HUES48 (cell line): ENCODE results near the gene P2RY11.

Experiments
- H3K27ac ChIP-seq: one replicate; pipeline ENCODE4 v1.7.0; 2013; ENCODE audit warnings: low read depth, low read length, inconsistent platforms
- H3K27me3 ChIP-seq: 2 replicates; pipeline ENCODE4 v1.6.1; 2013; ENCODE audit warnings: mild to moderate bottlenecking, low read length; ENCODE audit not compliant: control insufficient read depth, insufficient read depth
- H3K36me3 ChIP-seq: 2 replicates; pipeline ENCODE4 v1.6.1; 2013; ENCODE audit warnings: low read length; ENCODE audit not compliant: control insufficient read depth, insufficient read depth
- H3K4me1 ChIP-seq: 2 replicates; pipeline ENCODE4 v1.6.1; 2013; ENCODE audit warnings: mild to moderate bottlenecking, low read length; ENCODE audit not compliant: control insufficient read depth, insufficient read depth
- H3K4me3 ChIP-seq: 2 replicates; pipeline ENCODE4 v1.5.1; 2013; ENCODE audit warnings: mild to moderate bottlenecking, low read depth, low read length
- H3K9ac ChIP-seq: 2 replicates; pipeline ENCODE4 v1.6.1; 2013; ENCODE audit warnings: mild to moderate bottlenecking, low read depth, low read length, moderate library complexity
- H3K9me3 ChIP-seq: 2 replicates; pipeline ENCODE4 v1.6.1; 2013; ENCODE audit warnings: low read length; ENCODE audit not compliant: control insufficient read depth, insufficient read depth

The P2RY11 gene

GRCh38 chr19:10085641-10086590 lies 25.6 kb upstream of the P2RY11 start, which contains the start of gene SHFL:
Gene SHFL (plus strand): TSS chr19:10086317. CDS start chr19:10086428, 111 bp downstream.
- Histone ChIP-seq H3K27me3 (no peaks in the 10 kb centered on the region), H3K4me1 (peaks cover 3% of the 10 kb centered on the region; the same call in 1 of the 2 replicates), H3K9ac (0 out of 2 replicates have a peak within 1 kb of the TSS, but pooled peaks have one; percentile 25), H3K9me3 (no peaks in the 10 kb centered on the region), H3K27ac (no peak within 1 kb of the TSS), H3K36me3 (no peaks in the 10 kb centered on the region), H3K4me3 (peak within 1 kb of the TSS; percentile 86)

GRCh38 chr19:10086591-10087192 lies 24.8 kb upstream of the P2RY11 start:
- Histone ChIP-seq H3K36me3 (no peaks in the 10 kb centered on the region), H3K9ac (0 out of 2 replicates have a peak overlapping the region, but pooled peaks have one; percentile 25), H3K4me3 (peak overlapping the region; percentile 86), H3K27ac (no peak overlapping the region), H3K27me3 (no peaks in the 10 kb centered on the region), H3K9me3 (no peaks in the 10 kb centered on the region), H3K4me1 (peaks cover 3% of the 10 kb centered on the region; the same call in 1 of the 2 replicates)

GRCh38 chr19:10087296-10088061 lies 24.0 kb upstream of the P2RY11 start:
- H3K4me1 ChIP-seq: peaks cover 3% of the 10 kb centered on the region; the same call in 1 of the 2 replicates
- no peaks in the 10 kb centered on the region for H3K9me3 ChIP-seq
- H3K4me3 ChIP-seq: peak overlapping the region; percentile 86
- H3K9ac ChIP-seq: no peak overlapping the region
- H3K36me3 ChIP-seq: peaks cover 4% of the 10 kb centered on the region; the same call in 1 of the 2 replicates
- no peaks in the 10 kb centered on the region for H3K27me3 ChIP-seq
- no peak overlapping the region for H3K27ac ChIP-seq

- Histone ChIP-seq H3K27me3 (no peaks in the 10 kb centered on the region), H3K9me3 (no peaks in the 10 kb centered on the region), H3K4me1 (peaks cover 3% of the 10 kb centered on the region; the same call in 1 of the 2 replicates), H3K27ac (no peak overlapping the region), H3K9ac (no peak overlapping the region), H3K4me3 (no peak overlapping the region), H3K36me3 (peaks cover 6% of the 10 kb centered on the region; the same call in 1 of the 2 replicates)
These were observed 22.4 kb upstream of the P2RY11 start for GRCh38 chr19:10088949-10089554.

GRCh38 chr19:10089801-10090375 lies 21.6 kb upstream of the P2RY11 start:
- Histone ChIP-seq H3K36me3 (peaks cover 6% of the 10 kb centered on the region; the same call in 1 of the 2 replicates), H3K27ac (no peak overlapping the region), H3K4me3 (no peak overlapping the region)

GRCh38 chr19:10091370-10091687 lies 20.2 kb upstream of the P2RY11 start:
- no peaks in the 10 kb centered on the region for H3K9me3 ChIP-seq
- H3K9ac ChIP-seq: no peak overlapping the region
- H3K4me1 ChIP-seq: no peaks in the 10 kb centered on the region
- H3K27ac ChIP-seq: no peak overlapping the region
- H3K36me3 ChIP-seq: peaks cover 6% of the 10 kb centered on the region; the same call in 1 of the 2 replicates
- H3K4me3 ChIP-seq: no peak overlapping the region
- peaks cover 17% of the 10 kb centered on the region for H3K27me3 ChIP-seq

More at GRCh38 chr19:10089801-10090375, 21.6 kb upstream of the P2RY11 start:
- Histone ChIP-seq H3K4me1 (peaks cover 3% of the 10 kb centered on the region; the same call in 1 of the 2 replicates), H3K9ac (no peak overlapping the region), H3K27me3 (peaks cover 6% of the 10 kb centered on the region), H3K9me3 (no peaks in the 10 kb centered on the region)

- no peak overlapping the region for H3K27ac ChIP-seq
- H3K4me3 ChIP-seq: no peak overlapping the region
- H3K9ac ChIP-seq: no peak overlapping the region
- H3K27me3 ChIP-seq: peaks cover 23% of the 10 kb centered on the region
- H3K9me3 ChIP-seq: no peaks in the 10 kb centered on the region
- H3K4me1 ChIP-seq: no peaks in the 10 kb centered on the region
- H3K36me3 ChIP-seq: peaks cover 6% of the 10 kb centered on the region; the same call in 1 of the 2 replicates
These were observed 19.4 kb upstream of the P2RY11 start for GRCh38 chr19:10091895-10092641.

GRCh38 chr19:10092648-10093294 lies 18.7 kb upstream of the P2RY11 start:
- Histone ChIP-seq H3K9ac (no peak overlapping the region), H3K9me3 (no peaks in the 10 kb centered on the region), H3K4me1 (no peaks in the 10 kb centered on the region), H3K27ac (no peak overlapping the region), H3K36me3 (peaks cover 6% of the 10 kb centered on the region; the same call in 1 of the 2 replicates), H3K4me3 (no peak overlapping the region), H3K27me3 (peaks cover 25% of the 10 kb centered on the region)
